AG04450 (cell line): ENCODE measurements around the gene RMND5A. TPM values are rescaled to one million over a fixed set of nuclear protein-coding genes. Genes with fewer than 3 reads are reported as not detected.
"Not testable (repeated sequence)": the region's sequence is repeated elsewhere in the genome, so short reads cannot be mapped to it uniquely, and the experiment has no call there.

ENCODE experiments used
- CTCF ChIA-PET: fragments of 300-600, 350-600 bp; formaldehyde crosslinking; extraction: SDS; loops from one replicate; lab custom pipeline; 2022; ENCODE audit warnings: antibody characterized with exemption, inconsistent platforms; lab: Charles Lee
- POLR2A ChIA-PET: fragments of 350-600 bp; formaldehyde crosslinking; extraction: SDS; loops from one replicate; lab custom pipeline; 2021; ENCODE audit warnings: antibody characterized with exemption, inconsistent platforms; lab: Yijun Ruan, JAX
- DNase-seq: peaks from one replicate; pipeline ENCODE4 v3.0.0-alpha.2; 2011; ENCODE audit warnings: low read depth, low spot score
- H3K27ac ChIP-seq: one replicate; pipeline ENCODE4 v1.5.1; 2012; ENCODE audit warnings: low read depth, low read length, control low read depth
- H3K27me3 ChIP-seq: one replicate; pipeline ENCODE4 v1.6.0; 2012; ENCODE audit warnings: low read length; ENCODE audit not compliant: control insufficient read depth, insufficient read depth
- H3K4me3 ChIP-seq: 2 replicates; pipeline ENCODE4 v1.5.1; 2011; ENCODE audit warnings: mild to moderate bottlenecking, low read depth, low read length, control low read depth
- H3K9me3 ChIP-seq: 2 replicates; pipeline ENCODE4 v1.5.1; 2012; ENCODE audit warnings: low read length; ENCODE audit not compliant: control insufficient read depth, insufficient read depth
- polyA minus RNA-seq: library from RNA; depleted of rRNA, polyadenylated mRNA; stranded (reverse); fragments of >200 nt; gene quantifications from 2 replicates; pipeline ENCODE4 v1.2.3, GENCODE V29; 2011; rRNA and poly(A)+ RNA removed
- polyA plus RNA-seq: library from polyadenylated mRNA; depleted of rRNA; stranded (reverse); fragments of >200 nt; gene quantifications from 2 replicates; pipeline ENCODE4 v1.2.3, GENCODE V29; 2011; rRNA removed
- TF ChIP-seq, protein P1 (sequence below): IDR thresholded peaks from 2 replicates; pipeline ENCODE4 v1.5.1; 2011; ENCODE audit warnings: low read depth, low read length, control low read depth, inconsistent platforms

Gene RMND5A, protein sequence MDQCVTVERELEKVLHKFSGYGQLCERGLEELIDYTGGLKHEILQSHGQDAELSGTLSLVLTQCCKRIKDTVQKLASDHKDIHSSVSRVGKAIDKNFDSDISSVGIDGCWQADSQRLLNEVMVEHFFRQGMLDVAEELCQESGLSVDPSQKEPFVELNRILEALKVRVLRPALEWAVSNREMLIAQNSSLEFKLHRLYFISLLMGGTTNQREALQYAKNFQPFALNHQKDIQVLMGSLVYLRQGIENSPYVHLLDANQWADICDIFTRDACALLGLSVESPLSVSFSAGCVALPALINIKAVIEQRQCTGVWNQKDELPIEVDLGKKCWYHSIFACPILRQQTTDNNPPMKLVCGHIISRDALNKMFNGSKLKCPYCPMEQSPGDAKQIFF
- polyA plus RNA-seq = 15.2 and 19.1 TPM in 2 replicates
- polyA minus RNA-seq = 27.7 and 32.3 TPM in 2 replicates

DNA sequence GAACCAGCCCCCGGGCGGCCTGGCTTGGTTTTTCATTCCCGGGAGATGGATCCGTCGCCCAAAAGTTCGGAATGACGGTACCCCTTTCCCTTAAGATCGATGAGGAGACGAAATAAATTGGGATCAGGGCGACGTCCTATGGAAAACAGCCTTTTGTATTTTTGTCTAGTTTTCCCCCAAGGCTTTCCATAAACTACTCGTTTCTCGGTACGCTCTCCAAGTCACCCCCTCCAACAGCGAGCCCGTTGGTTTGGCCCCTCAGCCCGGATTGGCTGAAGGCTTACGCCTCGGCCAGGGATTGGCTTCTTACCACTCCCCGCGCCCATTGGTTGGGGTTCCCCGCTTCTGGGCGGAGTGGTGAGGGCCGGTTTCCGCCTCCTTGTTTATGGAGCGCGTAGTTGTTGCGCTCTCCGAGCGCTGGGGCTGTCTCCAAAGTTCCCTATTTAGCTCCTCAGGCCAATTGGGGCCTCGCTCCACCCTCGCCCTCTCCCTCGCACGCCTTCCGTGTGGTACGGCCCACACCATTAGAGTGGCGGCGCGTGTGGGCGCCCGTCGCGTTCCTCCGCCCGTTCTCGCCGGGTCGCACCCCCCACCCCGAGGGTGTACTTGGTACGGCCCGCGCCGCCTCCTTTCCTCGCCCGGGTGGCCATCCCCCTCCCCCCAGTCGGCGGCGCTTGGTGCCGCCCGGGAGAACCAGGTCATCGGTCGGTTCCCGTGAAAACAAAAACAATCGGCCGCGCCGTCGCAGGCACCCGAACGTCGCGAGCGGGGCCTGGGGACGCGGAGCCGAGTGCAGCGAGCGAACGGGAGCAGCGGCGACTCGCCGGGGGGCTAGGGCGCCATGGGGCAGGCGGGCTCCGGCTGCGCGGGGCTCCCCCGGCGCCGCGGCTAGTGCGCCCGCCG lies at the start of gene RMND5A:
Gene RMND5A (plus strand): TSS at position 655 of the 903 bp plus-strand sequence. CDS start 377 bp downstream, outside the sequence.
- POLR2A ChIA-PET, H3K9me3 ChIP-seq, H3K27me3 ChIP-seq, CTCF ChIA-PET: not testable (repeated sequence)
- Histone ChIP-seq H3K4me3 (peak within 1 kb of the TSS; percentile 63), H3K27ac (peak within 1 kb of the TSS; percentile 85)
- DNase-seq = peak; percentile 72

DNA sequence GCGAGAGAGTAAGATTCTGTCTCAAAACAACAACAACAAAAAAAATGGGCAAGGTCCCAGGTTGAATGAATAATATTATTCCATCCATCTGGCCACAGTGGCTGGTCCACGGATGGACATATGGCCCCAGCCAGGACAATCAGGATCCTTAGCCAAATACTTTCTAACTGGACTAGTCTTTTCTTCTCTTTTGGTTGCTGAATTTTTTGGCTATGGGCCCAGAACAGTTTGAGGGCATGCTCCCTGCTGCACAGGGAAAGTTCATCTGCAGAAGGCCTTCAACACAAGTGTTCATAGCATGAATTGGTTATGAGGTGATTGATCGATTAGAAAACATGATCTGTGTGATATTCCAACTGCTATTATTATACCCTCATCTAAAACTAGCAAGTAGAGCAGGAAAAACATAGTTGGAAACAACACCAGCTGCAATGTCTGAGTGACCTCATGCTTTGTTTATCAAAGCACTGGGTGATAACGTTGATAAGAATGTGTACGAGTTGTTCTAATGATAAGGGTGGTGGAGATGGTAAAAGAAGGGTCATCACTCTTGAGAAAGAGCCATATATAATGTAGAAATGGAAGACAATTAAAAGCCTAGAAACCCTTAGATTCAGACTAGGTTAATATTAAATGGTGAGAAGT lies 48.6 kb upstream of the RMND5A start:
- CTCF ChIA-PET = no interaction called here
- H3K9me3 ChIP-seq = no peaks in the 10 kb centered on the region
- no peaks in the 10 kb centered on the region for H3K27me3 ChIP-seq
- no peak for DNase-seq
- TF ChIP-seq, protein P1, sequence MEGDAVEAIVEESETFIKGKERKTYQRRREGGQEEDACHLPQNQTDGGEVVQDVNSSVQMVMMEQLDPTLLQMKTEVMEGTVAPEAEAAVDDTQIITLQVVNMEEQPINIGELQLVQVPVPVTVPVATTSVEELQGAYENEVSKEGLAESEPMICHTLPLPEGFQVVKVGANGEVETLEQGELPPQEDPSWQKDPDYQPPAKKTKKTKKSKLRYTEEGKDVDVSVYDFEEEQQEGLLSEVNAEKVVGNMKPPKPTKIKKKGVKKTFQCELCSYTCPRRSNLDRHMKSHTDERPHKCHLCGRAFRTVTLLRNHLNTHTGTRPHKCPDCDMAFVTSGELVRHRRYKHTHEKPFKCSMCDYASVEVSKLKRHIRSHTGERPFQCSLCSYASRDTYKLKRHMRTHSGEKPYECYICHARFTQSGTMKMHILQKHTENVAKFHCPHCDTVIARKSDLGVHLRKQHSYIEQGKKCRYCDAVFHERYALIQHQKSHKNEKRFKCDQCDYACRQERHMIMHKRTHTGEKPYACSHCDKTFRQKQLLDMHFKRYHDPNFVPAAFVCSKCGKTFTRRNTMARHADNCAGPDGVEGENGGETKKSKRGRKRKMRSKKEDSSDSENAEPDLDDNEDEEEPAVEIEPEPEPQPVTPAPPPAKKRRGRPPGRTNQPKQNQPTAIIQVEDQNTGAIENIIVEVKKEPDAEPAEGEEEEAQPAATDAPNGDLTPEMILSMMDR = no peak
- POLR2A ChIA-PET = no interaction called here
- H3K4me3 ChIP-seq = no peak overlapping the region
- no peak overlapping the region for H3K27ac ChIP-seq

DNA sequence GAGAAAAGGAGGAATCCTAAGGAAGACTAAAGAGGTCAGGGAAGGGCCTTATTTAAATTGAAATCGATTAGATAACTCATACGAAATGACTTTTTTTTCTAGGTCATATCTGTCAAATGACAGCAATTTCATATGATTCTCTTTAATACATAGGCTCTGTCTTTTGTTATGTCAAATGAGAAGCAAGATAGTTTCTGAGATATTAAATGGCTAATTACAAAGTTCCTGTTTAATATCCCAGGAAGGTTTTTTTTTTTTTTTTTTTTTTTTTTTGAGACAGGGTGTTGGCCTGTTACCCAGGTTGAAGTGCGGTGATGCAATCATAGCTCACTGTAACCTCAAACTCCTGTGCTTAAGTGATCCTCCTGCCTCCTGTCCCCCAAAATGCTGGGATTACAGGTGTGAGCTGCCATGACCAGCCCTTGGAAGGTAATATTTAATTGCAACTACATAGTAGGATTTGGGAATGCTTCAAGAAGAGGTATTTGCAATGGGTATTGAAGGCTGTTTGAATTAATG lies 48.0 kb upstream of the RMND5A start:
- CTCF ChIA-PET = no interaction called here
- TF ChIP-seq, protein P1 = no peak
- POLR2A ChIA-PET = no interaction called here
- no peak overlapping the region for H3K4me3 ChIP-seq
- no peak for DNase-seq
- H3K9me3 ChIP-seq = no peaks in the 10 kb centered on the region
- no peak overlapping the region for H3K27ac ChIP-seq
- no peaks in the 10 kb centered on the region for H3K27me3 ChIP-seq

DNA sequence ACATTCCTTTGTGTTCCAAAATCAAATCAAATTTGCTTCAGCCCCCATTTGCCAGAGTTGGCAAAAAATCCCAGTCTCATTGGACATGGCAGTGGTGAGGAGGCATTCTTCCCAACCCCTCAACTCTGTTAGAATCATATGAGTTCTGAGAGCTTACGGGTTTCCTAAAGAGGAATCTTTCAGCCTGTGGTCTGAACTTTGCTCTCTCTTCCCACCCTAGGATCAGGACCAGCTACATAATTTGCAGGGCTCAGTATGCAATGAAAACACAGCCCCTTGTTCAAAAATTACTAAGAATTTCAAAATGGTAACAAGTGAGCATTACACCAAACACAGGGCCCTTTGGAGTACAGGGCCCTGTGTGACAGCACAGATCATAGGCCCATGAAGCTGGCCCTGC lies 47.1 kb upstream of the RMND5A start:
- H3K4me3 ChIP-seq = no peak overlapping the region
- no peaks in the 10 kb centered on the region for H3K9me3 ChIP-seq
- no peaks in the 10 kb centered on the region for H3K27me3 ChIP-seq
- TF ChIP-seq, protein P1 = no peak
- CTCF ChIA-PET = no interaction called here
- POLR2A ChIA-PET = no interaction called here
- no peak for DNase-seq
- H3K27ac ChIP-seq = no peak overlapping the region

DNA sequence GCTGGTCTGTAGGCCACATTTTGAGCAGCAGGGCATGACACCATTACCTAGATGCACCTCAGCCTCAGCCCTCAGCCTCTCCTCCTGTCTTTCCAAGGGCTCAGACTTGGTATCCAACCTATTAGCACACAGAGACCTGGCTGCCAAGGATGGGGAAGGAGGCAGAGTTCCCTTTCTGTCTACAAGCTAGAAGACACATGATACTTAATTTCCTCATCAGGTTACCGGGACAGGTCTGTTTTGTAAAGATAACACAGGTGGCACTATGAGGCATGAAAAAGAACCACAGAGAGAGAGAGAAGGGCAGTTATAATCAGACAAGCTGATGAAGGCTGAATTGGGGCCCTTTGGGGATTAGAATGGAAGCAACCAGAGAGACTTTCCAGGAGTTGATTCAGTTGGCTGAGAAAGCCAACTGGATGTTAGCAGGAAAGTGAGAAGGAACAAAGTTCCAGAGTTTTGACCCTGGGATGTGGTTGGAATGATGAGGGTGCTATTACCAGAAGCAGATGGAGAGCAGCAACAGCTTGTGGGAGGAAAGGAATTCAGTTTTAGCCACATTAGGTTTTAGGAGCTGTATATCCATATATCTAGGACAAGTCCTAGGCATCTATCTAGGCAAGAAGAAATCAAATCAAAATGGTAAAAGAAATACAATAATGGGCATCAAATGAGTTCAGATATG lies 46.0 kb upstream of the RMND5A start:
- Histone ChIP-seq H3K27me3 (no peaks in the 10 kb centered on the region), H3K4me3 (no peak overlapping the region), H3K9me3 (no peaks in the 10 kb centered on the region), H3K27ac (no peak overlapping the region)
- POLR2A ChIA-PET = no interaction called here
- no peak for DNase-seq
- CTCF ChIA-PET = no interaction called here
- TF ChIP-seq, protein P1 = no peak
